DMS153 (cell line): ENCODE measurements around the gene IRF7.
A peak's percentile ranks its signal among the peaks of the same experiment; 100 is the strongest.
"Not testable (repeated sequence)": the region's sequence is repeated elsewhere in the genome, so short reads cannot be mapped to it uniquely, and the experiment has no call there.

Experiments
- DNase-seq: peaks from one replicate; lab custom pipeline; 2025; lab: John Stamatoyannopoulos, UW

The IRF7 gene

GRCh38 chr11:615504-616319 is at the start of gene IRF7:
TSS of gene IRF7 (minus strand) at chr11:615950. CDS start at chr11:615364, 586 bp downstream.
- peak; percentile 86 for DNase-seq

- DNase-seq = no peak
Observed at GRCh38 chr11:665062-665703, 49.4 kb upstream of the IRF7 start.

- peak; percentile 2 for DNase-seq
Observed at GRCh38 chr11:662689-663274, 47.0 kb upstream of the IRF7 start.

DNA sequence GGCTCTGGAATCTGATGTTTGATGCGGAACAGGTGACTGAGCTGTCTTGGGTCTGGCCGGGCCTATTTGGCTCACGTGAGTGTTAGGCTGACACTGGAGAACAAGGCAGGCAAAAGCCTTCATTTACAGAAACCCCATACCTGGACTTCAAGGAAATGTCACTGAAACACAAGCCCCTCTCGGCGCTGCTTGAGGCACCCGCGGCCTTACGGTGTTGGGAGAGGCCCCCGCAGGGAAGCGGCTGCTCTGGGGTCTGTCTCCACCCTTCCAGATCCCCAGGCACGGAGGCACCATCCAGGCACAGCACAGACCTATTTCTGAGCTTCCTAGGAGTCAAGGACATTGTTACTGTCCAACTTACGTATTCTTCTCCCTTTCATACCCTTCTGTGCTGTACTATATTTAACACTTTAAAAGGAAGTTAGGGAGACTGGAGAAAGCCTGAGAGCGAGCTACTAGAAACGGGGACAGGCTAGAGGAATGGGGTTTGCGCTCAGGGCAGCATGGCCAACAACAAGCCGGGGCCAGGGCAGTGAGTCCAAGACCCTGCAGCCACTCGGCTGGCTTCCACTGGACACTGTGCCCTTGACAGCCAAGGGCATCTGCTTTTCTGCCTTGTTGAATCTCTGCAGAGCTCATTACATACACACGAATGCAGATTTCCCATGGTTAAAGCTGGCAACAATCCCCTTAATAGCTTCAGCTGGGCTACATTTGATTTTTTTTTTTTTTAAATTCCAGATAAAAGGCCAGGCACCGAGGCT is 45.1 kb upstream of the IRF7 start:
- no peak for DNase-seq

DNA sequence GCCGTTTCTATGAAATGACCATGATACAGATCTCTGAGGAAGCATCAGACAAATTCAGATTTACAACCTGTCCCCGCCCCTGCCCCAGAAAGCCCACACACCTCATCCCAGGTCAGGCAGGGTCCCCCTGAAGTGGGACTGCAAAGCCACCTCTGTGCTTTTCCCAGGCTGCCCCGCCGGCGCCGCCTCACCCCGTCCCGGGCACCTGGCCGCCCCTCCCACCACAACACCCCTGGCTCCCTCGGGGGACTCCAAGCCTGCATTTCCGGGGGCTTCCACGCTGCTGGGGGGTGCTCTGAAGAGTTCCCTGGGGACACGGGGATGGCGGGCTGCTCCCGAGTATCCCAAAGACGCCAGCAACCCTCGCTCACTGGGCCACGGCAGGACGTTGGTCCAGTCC is 44.5 kb upstream of the IRF7 start:
- no peak for DNase-seq

DNA sequence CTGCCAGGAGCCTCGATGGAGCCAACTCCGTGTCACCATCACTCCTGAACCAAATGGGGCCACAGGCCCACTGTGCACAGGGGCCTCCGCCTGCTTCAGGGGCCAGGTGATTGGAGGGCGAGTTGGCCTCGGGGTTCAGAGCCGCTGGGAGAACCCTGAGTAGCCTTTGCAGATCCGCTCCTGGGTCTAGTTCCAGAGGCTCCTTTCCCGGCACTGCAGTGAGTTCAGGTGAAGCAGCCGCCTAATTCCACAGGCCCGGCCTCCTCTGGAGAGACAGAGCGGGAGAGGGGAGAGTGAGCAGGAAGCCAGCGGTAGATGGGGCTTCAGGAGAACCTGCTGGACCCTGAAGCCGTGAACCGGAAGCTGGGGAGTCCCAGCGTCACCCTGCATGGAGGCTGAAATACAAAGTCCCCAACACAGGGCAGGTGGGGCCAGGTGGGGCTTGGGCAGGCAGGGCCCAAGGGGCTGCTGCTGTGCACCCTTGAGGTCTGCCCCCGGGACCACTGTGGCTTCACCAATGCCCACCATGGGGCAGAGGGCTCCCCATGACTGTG is 43.9 kb upstream of the IRF7 start:
- DNase-seq = no peak

DNA sequence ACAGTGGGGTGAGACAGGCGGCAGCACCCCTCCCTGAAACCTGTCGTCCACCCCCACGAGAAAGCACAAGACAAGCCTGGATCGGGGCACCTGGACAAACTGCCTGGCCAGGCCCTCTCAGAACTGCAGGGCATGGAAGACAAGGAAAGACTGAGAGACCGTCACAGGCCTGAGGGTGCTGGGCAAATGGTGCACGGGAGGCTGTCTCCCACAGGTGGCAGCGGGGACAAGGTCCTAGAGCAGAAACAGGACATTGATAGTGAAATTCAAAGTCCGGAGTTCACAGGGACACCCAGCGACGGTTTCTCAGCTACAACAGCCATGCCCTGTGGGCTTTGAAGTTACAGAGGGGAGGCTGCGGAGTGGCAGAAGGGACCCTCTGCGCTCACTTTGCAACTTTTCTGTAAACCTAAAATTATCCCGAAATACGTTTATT is 42.0 kb upstream of the IRF7 start:
- DNase-seq = no peak

DNA sequence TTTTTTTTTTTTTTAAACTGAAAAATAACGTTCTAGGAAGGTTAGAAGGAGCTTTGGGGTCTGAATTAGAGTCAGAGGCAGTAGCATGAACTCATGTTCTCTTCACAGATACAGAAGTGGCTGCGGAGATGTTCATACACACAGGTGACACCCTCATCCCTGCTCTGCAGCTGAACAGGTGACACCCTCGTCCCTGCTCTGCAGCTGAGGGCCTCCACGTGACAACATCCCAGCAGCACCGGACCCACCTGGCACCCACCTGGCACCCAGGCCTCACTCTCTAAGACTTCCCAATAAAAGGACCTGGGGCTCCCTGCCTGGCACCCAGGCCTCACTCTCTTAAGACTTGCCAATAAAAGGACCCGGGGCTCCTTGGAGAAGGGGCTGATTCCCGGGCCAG is 41.1 kb upstream of the IRF7 start:
- DNase-seq = no peak

DNA sequence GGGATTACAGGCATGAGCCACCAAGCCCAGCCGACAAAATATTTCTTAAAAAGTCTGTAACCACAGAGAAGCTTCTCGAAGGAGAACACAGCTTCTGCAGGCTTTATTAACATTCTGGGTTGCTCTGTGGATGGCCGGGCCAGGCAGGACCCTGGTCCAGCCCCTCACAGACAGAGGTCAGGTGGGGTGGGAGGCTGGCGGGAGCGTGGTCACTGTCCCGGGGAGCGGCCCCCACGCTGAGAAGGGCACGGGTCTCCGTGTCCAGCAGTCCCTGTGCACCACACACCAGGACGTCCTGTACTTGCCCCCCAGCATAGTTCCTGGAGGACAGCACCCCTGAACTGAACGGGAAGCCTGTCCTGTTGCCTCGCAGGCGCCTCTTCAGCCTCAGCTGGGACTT is 40.7 kb upstream of the IRF7 start:
- no peak for DNase-seq

- no peak for DNase-seq
Observed at GRCh38 chr11:655036-655726, 39.4 kb upstream of the IRF7 start.

- not testable (repeated sequence) for DNase-seq
Observed at GRCh38 chr11:654444-654843, 38.7 kb upstream of the IRF7 start.

GRCh38 chr11:653837-654236 is 38.1 kb upstream of the IRF7 start:
- no peak for DNase-seq

DNA sequence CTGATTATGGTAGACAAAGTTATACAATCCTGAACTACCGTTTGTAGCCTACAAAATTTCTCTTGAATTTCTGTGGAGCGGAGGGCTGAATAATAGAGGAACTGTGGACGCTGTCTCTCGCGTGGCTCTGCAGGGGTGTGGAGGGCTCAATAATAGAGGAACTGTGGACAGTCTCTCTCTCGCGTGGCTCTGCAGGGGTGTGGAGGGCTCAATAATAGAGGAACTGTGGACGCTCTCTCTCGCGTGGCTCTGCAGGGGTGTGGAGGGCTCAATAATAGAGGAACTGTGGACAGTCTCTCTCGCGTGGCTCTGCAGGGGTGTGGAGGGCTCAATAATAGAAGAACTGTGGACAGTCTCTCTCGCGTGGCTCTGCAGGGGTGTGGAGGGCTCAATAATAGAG is 37.4 kb upstream of the IRF7 start:
- DNase-seq = not testable (repeated sequence)

DNA sequence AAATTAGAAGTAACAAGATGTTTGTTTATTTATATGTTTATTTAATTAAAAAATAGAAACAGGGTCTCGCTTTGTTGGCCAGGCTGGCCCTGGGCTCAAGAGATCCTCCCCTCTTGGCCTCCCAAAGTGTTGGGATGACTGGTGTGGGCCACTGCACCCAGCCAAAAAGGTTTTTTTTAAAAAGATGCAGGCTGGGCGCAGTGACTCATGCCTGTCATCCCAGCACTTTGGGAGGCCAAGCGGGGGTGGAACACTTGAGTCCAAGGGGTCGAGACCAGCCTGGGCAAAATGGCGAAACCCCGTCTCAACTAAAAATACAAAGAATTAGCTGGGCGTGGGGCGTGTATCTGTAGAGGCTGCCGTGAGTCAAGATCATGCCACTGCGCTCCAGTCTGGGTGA is 34.7 kb upstream of the IRF7 start:
- DNase-seq = no peak

GRCh38 chr11:647672-648158 is 32.0 kb upstream of the IRF7 start:
- DNase-seq = not testable (repeated sequence)

DNA sequence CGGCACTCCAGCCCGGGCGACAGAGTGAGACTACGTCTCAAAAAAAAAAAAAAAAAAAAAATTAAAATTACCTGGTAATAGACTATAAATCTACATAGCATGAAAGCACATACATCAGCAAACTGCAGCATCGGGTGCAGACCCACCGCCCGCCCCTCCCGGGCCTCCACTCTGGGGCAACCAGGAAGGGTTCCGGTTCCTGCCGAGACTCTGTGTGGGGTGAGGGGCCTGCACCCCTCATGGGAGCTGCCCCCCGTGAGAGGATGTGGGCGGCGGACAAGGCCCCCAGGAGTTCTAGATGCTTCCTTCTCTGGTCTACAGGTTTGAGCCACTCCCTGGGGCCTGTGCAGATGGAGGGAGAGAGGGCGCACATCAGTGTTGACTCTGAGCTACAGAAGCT is 30.5 kb upstream of the IRF7 start:
- no peak for DNase-seq

- DNase-seq = no peak
Observed at GRCh38 chr11:645536-645935, 29.8 kb upstream of the IRF7 start.

DNA sequence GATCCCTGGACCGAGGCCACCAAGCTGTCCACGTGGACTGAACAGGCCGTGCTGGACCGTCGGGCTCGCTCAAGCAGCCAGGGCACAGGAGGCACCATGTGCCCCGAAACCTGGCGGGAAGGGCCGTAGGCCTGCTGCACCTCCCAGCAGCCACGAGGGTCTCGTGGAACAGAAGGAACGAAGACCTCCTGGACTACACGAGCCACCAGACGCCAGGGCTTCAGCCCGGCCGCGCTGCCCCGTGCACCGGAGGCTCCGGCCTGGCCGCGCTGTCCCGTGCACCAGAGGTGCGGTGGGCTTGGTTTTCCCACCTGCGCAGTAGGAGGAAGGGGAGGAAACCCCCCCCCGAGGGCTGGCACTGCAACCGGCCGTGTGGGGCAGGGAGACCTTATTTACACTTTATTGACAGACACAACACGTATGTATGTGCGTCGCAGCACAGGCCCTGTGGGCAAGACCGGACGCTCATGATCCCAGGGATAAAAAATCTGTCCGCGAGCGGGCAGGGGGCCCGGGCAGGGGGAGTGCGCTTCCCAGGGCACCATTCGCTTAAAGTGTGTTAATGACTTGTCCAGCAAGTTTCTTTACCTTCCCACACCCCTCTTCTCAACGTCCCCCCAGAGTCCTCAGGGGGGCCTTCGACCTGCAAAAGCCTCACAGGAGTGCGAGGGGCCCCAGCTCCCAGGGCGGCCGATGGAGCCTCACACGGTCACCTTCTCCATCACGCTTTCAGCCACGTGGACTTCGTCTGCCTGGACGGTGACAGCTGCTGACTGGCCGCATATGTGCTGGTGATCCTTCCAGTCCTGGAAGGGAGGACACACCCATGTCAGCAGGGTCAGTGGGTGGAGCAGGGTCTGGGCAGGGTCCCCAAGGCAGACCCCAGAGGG is 28.3 kb upstream of the IRF7 start:
- DNase-seq = no peak

DNA sequence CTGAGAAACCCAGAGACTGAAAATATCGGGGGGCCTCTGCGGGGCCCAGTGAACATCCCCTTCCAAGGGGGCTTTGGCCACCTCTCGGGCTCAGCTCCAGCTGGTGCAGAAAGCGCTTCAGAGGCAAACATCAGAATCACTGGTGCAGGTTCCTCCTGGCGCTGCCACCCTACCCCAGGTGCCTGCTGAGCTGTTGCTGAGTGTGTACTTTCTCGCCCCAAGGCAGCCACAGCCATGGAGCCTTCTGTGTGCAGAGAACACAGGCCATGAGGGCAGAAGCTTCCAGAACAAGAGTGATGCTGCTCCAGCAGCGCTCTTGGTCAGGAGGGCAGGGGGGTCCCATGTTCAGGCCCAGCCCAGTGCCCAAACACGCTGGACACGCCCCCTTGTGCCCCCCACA is 27.6 kb upstream of the IRF7 start:
- DNase-seq = no peak

- no peak for DNase-seq
Observed at GRCh38 chr11:641806-642370, 26.1 kb upstream of the IRF7 start.
